ENCODE data around the gene POLE. TPM values are rescaled to one million over a fixed set of nuclear protein-coding genes. Genes with fewer than 3 reads are reported as not detected.

Gene POLE
- 11.6 and 15.4 TPM in 2 replicates for total RNA-seq

DNA sequence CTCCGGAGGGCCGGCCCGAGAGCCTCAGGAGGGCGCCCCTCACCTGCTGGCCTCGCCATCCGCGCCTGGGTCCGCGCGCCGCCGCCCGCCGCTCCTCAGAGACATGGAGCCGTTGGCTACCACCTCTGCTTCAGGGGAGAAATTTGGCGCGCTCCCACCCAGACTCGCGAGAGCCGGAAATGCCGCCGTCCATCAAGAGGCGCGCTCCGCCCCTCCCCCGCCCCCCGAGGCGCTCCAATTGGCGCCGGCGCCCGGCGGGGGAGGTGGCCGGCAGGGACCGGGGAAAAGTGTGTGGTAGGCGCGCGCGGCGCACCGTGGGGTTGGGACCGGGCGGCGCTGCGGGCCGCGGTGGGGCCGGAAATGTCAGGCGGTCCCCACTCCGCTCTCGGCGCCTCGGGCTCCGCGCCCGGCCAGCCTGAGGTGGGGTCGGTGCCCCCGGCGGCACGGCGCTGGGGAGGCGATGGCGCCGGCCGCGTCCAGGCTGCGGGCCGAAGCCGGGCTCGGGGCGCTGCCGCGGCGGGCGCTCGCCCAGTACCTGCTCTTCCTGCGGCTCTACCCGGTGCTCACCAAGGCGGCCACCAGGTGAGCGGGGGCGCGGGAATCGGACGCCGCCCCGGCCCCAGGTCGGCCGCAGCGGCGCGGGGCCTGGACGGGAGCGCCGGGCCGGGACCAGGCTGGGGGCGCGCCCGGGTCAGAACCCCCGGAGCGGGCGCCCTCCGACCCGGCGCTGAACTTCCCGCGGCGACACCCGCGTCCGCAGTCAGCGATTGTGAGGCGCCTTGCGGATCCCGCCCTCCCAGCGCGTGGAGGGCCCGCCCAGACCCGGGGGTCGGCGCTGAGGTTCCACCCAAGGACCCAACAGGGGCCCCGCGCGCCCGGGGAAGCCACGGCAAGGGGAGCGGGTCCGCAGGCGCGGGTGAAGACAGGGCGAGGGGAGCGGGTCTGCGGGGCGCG is at the start of gene POLE, which contains the start of gene PXMP2:
TSS of gene POLE (minus strand) at position 132 of the 954 bp plus-strand sequence. CDS start at position 105, 27 bp downstream.
TSS of gene PXMP2 (plus strand) at position 377 of the 954 bp plus-strand sequence. CDS start at position 461, 84 bp downstream.

DNA sequence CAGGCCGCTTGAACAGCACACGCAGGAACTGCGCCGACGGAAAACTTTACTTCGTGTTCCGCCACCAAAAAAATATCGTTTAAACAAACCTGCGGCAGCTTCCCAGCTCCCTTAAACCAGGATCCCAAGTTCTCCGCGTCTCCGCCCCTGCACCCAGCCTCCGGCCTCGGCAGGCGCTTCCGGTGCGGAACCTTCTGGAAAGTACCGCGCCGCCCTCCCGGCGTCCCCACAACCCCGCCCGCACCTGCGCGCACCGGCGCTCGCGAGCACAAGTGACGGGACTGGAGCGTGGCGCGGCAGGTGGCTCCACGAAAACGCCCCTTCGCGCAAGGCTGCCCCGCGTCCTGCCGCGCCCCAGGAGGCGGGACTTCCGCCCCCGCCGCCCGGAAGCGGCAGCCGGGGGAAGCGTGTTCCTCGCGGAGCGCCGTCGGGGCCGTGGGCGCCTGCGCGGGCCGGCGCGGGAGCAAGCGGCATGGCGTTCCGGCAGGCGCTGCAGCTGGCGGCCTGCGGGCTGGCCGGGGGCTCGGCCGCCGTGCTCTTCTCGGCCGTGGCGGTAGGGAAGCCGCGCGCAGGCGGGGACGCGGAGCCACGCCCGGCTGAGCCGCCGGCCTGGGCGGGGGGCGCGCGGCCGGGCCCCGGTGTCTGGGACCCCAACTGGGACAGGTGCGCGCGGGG is 23.4 kb upstream of the POLE start, which contains the start of gene PGAM5:
TSS of gene PGAM5 (plus strand) at position 438 of the 675 bp plus-strand sequence. CDS start at position 473, 35 bp downstream.

GRCh38 chr12:132618683-132619043 is 68.5 kb downstream of the POLE start, which contains the start of gene P2RX2:
Gene P2RX2 (plus strand): TSS chr12:132618776. CDS start chr12:132618817, 41 bp downstream.

GRCh38 chr12:132610051-132610759 is 76.9 kb downstream of the POLE start, which contains the start of gene LRCOL1:
Gene LRCOL1 (minus strand): TSS chr12:132610582. CDS start chr12:132606251, 4,331 bp downstream.

Other genes starting within 250 kb of the POLE start
- gene FBRSL1, start 197.2 kb downstream of the POLE start, total RNA-seq, result 7.9 and 9.2 TPM in 2 replicates
- not detected in 2 replicates for gene LRCOL1, start 76.8 kb downstream of the POLE start, total RNA-seq
- gene P2RX2, start 68.6 kb downstream of the POLE start, total RNA-seq, result not detected in 2 replicates
- 27.5 and 38.0 TPM in 2 replicates for gene PXMP2, start 245 bp upstream of the POLE start, total RNA-seq
- 22.4 and 33.9 TPM in 2 replicates for gene PGAM5, start 23.5 kb upstream of the POLE start, total RNA-seq
- gene ANKLE2, start 74.5 kb upstream of the POLE start, total RNA-seq, result 31.9 and 55.9 TPM in 2 replicates
- 67.6 and 69.6 TPM in 2 replicates for gene GOLGA3, start 141.5 kb upstream of the POLE start, total RNA-seq
- 22.5 and 31.2 TPM in 2 replicates for gene CHFR, start 200.3 kb upstream of the POLE start, total RNA-seq

All from epithelial cell of alveolus of lung (primary cell).